ENCODE results near the gene CLCN1. TPM values are rescaled to one million over a fixed set of nuclear protein-coding genes. Genes with fewer than 3 reads are reported as not detected.
A peak's percentile ranks its signal among the peaks of the same experiment; 100 is the strongest.

CLCN1 gene
- total RNA-seq, 4 donors from 2014 or later, result not detected

DNA sequence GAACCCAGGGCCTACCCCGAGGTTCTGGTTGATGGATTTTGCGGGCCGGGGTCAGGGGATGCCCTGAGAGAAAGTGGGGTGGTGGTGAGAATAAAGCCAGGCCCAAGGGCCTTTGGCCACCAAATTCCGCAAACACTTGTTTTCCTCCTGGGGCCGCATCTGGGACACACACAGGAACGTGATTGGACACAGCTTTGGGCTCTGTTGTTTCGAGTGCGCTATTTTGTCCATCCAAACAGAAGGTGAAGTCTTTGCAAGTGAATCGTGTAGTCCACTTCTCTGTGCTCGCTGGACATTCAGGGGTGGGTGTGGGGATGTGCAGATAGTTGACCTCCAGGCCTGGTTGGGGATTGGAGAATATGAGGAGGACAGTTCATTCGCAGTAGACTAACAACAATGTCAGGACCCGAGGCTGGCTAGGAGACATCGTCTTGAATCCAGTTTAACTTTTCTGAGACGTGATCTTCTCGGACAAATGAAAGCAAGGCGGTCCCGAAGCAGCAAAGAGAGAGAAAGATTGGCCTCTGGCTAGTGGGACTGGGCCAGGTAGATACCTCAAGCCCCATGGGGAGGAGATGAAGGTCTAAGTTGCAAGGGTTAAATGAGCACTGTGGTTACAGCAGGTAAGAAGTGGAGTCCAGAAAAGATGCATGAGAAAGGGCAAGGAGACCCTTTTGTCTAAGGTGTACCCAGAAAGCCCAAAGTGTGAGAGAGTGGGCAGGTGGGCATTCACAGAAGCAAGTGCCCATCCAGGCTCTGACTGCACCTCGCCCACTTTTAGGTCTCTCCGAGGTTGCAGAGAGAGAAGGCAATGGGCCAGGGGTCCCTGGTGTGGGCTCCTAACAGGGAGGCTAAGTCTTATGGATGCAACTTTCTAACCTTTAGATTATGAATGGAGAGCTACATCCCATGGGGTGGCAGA lies 47.4 kb downstream of the CLCN1 start:
- Histone ChIP-seq H3K4me1 (peaks cover 8 to 26% (median 19%) of the 10 kb centered on the region in 4 donors), H3K27me3 (peaks cover 3 to 63% (median 17%) of the 10 kb centered on the region in 4 donors), H3K9me3 (no peaks in the 10 kb centered on the region), H3K36me3 (no peaks in the 10 kb centered on the region), H3K27ac (replicated peaks in 1 of 4) (no peak overlapping the region), H3K4me3 (peak overlapping the region; percentile 59 to 74 (median 68))
- no peak for DNase-seq (ENCODE audit: extremely low spot score)
- TF ChIP-seq POLR2AphosphoS5 (IDR thresholded peaks at IDR 0.05) (no peak), EP300 (IDR thresholded peaks at IDR 0.05) (no peak), CTCF (IDR thresholded peaks at IDR 0.05) (no peak), POLR2A (IDR thresholded peaks at IDR 0.05; ENCODE audit: low read depth) (no peak)
- intact Hi-C loops (cut with DNase I), result loop anchor here (10.0 kb wide), 1 partner anchor 52 kb away; no protein-coding TSS in a partner anchor
- 66% methylated on average over 11 of the region's 19 CpGs for WGBS

DNA sequence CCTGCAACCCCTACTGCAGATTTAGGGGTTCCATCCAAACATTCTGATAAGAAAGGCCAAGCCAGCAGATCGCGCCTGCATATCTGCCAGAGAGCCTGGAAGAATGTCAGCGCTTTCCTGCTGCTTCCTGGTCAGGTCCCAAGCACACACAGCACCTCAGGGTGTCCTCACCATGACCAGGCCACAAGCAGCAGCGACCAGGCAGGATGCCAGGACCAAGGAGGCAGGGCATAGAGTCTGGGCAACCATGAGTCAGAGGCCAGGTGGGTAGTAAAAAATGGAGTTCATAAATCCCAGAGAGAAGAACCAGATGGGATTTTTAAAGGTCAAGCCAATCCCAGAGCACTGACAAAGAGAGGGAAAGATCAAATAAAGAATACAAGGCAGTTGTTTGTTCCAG lies 52.1 kb downstream of the CLCN1 start:
- WGBS, result 86% methylated on average over 4 of the region's 4 CpGs

GRCh38 chr7:143368387-143368786 lies 52.5 kb downstream of the CLCN1 start:
- H3K4me1 ChIP-seq, result peaks cover 0 to 6% (median under 1%) of the 10 kb centered on the region in 4 donors
- H3K4me3 ChIP-seq, result no peak overlapping the region
- H3K27ac ChIP-seq (replicated peaks in 1 of 4), result no peak overlapping the region
- no peak for DNase-seq (ENCODE audit: extremely low spot score)
- WGBS, result 92% methylated on average over 1 of the region's 1 CpG
- H3K27me3 ChIP-seq, result peaks cover 0 to 27% (median 3%) of the 10 kb centered on the region in 4 donors
- intact Hi-C loops (cut with DNase I), result loop anchor here (10.0 kb wide), 1 partner anchor 46 kb away; no protein-coding TSS in a partner anchor
- no peak for TF ChIP-seq CTCF (IDR thresholded peaks at IDR 0.05)
- no peak for TF ChIP-seq POLR2AphosphoS5 (IDR thresholded peaks at IDR 0.05)
- no peak for TF ChIP-seq EP300 (IDR thresholded peaks at IDR 0.05)
- no peak for TF ChIP-seq POLR2A (IDR thresholded peaks at IDR 0.05; ENCODE audit: low read depth)
- no peaks in the 10 kb centered on the region for H3K9me3 ChIP-seq
- H3K36me3 ChIP-seq, result no peaks in the 10 kb centered on the region

More for the DNA sequence above, 52.1 kb downstream of the CLCN1 start:
- DNase-seq (ENCODE audit: extremely low spot score), result no peak
- Histone ChIP-seq H3K27ac (replicated peaks in 1 of 4) (no peak overlapping the region), H3K27me3 (peaks cover 0 to 32% (median 5%) of the 10 kb centered on the region in 4 donors), H3K36me3 (no peaks in the 10 kb centered on the region), H3K9me3 (no peaks in the 10 kb centered on the region), H3K4me3 (no peak overlapping the region), H3K4me1 (peaks cover 0 to 8% (median 3%) of the 10 kb centered on the region in 4 donors)
- no peak for TF ChIP-seq POLR2AphosphoS5 (IDR thresholded peaks at IDR 0.05)
- intact Hi-C loops (cut with DNase I), result loop anchor here (10.0 kb wide), 1 partner anchor 47 kb away; no protein-coding TSS in a partner anchor

- no peak overlapping the region for H3K4me3 ChIP-seq
- DNase-seq (ENCODE audit: extremely low spot score), result no peak
- no peaks in the 10 kb centered on the region for H3K9me3 ChIP-seq
- TF ChIP-seq CTCF (IDR thresholded peaks at IDR 0.05) (no peak), POLR2A (IDR thresholded peaks at IDR 0.05; ENCODE audit: low read depth) (no peak), POLR2AphosphoS5 (IDR thresholded peaks at IDR 0.05) (no peak), EP300 (IDR thresholded peaks at IDR 0.05) (no peak)
- H3K27me3 ChIP-seq, result peaks cover 0 to 12% (median 0%) of the 10 kb centered on the region in 4 donors
- peaks cover 0 to 6% (median 0%) of the 10 kb centered on the region in 4 donors for H3K4me1 ChIP-seq
- WGBS, result 88% methylated on average over 12 of the region's 12 CpGs
- H3K27ac ChIP-seq (replicated peaks in 1 of 4), result no peak overlapping the region
- H3K36me3 ChIP-seq, result no peaks in the 10 kb centered on the region
- intact Hi-C loops (cut with DNase I), result loop anchor here (10.0 kb wide), 1 partner anchor 45 kb away; no protein-coding TSS in a partner anchor
These were observed 54.1 kb downstream of the CLCN1 start for GRCh38 chr7:143369678-143370651.

Data from esophagus muscularis mucosa (tissue), 4 donors.